CD4-positive, alpha-beta T cell treated with Interleukin-2 at 100 ng/mL for 4 hours (primary cell): Measurements from ENCODE around the gene SRGAP1.
"Not testable (repeated sequence)": the region's sequence is repeated elsewhere in the genome, so short reads cannot be mapped to it uniquely, and the experiment has no call there.

ENCODE experiments used
- DNase-seq: peaks from one replicate; pipeline ENCODE4 v3.0.0-alpha.2; 2020; ENCODE audit warnings: low spot score

The SRGAP1 gene

GRCh38 chr12:64053117-64053516 is 208.6 kb downstream of the SRGAP1 start:
- DNase-seq, result no peak

- no peak for DNase-seq
Measured at GRCh38 chr12:64054079-64054520, 209.6 kb downstream of the SRGAP1 start.

GRCh38 chr12:64056741-64057140 is 212.2 kb downstream of the SRGAP1 start:
- no peak for DNase-seq

DNA sequence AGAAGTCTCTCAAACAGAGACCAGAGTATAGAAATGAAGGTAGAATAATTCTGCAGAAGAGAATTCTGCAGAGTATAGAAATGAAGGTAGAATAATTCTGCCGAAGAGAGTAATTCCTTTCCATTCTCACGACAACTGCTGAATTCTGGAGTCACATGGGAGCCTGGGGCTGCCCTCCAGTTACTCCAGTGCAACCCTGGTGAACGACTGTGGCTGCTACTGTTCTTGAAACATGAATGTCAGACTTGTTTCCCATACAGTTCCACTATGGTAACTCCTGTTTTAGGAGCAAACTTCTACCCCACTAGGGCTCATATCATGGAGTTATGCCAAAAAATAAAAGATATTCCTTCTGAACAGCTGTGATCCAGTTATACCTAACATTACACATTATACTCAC is 213.2 kb downstream of the SRGAP1 start:
- DNase-seq, result no peak

DNA sequence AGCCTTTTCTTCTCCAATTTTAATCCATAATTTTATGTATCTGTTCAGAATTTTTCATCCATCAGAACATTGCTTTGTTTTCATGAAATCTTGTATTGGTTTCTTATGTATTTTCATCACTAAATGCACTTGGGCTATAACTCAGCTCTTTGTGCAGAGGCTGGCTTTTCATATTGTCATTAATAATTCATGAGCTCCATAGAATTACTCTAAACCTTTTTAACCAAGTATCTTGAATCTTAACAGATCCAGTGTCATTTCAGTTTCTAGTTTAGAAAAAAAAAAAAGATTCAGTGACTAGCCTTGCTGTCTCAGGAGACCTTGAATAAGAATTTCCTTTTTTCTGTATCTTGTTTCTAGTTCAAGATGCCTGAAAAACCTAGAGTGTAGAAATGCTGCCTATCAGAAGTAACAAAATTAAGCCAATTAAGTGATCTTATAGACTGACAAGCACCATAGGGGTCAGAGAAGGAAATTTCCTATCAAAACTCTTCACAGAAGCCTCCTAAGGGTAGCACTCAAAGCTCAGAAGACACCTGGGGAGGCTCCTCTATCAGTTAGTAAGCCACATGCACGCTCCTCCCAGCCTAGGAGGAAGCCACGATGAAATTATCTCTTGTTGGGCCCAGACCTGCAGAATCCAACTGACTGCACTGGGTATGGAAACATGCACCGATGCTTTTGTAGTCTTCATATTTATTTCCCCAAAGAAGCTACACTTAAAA is 214.2 kb downstream of the SRGAP1 start:
- no peak for DNase-seq

DNA sequence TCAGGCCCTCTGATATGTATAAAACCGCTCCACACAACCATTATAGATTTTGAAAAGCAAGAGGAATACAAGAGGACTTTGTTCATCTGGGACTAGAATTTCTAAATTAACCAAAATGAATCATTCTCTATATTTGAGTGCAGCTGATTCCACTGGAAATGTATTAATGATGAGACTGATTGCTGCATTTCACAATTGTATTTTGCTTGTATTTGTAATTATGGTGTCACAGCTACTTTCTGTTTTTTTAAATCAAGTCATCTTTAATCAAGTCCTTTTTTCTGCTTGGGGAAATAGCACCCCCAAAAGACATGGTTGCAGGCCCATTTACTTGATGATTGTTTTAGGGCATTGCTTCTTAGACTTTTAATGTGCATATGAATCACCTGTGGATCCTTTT is 215.2 kb downstream of the SRGAP1 start:
- no peak for DNase-seq

DNA sequence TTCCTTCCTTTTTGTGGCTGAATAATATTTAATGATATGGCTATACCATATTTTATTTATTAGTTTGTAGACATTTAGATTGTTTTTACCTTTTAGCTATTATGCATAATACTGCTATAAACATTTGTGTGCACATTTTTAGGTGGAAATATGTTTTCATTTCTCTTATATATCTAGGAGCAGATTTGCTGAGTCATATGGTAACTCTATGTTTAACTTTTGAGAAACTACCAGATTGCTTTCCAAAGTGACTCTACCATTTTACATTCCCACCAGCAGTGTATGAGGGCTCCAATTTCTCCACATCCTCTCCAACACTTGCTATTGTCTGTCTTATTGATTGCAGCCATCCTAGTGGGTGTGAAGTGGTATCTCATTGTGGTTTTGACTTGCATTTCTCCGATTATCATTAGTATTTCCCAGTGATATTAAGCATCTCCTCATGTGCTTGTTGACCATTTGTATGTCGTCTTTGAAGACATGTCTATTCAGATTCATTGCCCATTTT is 217.4 kb downstream of the SRGAP1 start:
- DNase-seq, result no peak

GRCh38 chr12:64063121-64063520 is 218.6 kb downstream of the SRGAP1 start:
- no peak for DNase-seq

- DNase-seq, result no peak
Measured at GRCh38 chr12:64064240-64064639, 219.7 kb downstream of the SRGAP1 start.

- DNase-seq, result no peak
Measured at GRCh38 chr12:64064706-64065105, 220.2 kb downstream of the SRGAP1 start.

- DNase-seq, result no peak
Measured at GRCh38 chr12:64065881-64066451, 221.5 kb downstream of the SRGAP1 start.

DNA sequence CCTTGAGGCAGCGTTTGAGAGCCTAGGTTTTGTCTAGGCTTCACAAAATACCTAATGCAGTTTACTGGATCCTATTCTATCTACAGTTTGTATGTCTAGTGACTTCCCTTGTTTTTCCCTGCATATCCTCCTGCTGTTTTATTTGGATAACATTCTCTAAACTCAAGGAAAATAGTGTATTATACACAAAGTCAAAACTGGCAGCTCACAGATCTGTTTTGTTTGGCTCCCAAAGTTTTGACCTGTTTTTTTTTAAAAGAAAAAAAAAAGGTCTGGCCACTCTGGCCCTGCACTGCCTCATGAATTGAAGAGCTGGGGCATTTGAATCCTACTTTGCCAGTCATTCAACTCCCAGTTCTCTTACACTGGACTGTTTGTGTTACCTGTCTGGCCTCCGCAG is 222.3 kb downstream of the SRGAP1 start:
- no peak for DNase-seq

DNA sequence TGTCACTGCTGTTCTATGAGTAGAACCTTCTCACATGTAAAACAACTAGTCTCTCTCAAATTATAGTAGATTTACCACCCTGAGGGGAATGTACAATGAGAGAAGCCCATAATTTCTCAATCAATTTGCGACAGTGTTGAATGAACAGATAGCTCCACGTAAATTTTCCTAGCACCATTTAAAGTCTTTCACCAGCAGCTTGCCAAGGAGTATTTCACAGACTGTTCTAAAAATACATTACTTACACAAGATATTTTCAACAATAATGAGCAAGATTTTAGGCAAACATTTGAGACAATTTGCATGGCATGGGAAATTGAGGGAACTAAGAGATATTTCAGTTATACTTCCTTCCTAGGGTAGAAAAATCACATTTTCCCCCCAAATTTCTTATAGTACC is 226.0 kb downstream of the SRGAP1 start:
- DNase-seq, result no peak

DNA sequence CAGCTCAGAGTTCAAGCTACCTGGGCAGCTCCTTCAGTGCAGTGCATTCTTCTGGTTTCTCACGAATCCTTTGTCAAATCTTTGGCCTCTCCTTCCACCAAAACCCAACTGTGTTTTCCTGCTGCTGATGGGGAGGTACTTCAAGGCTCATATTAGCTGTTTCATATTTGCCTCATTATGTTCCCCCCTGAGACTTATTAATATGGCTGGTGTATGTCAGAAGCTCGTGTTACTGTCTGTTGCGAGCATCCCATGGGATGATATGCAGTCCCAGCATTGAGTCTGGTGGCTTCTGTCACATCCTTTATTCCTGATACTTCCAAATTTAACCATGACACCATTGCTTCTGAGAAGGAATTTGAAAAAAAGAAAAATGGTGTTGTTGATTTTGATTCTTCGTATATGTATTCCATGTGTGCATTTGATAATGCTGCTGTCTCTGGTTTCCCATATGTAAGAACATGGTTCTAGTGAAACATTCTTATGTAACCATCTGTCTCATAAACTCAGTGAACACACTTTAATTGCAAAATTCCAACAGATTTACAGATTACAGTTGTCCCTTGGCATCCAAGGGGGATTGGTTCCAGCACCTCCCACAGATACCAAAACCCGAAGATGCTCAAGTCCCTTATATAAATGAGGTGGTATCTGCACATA is 228.5 kb downstream of the SRGAP1 start:
- DNase-seq, result no peak

DNA sequence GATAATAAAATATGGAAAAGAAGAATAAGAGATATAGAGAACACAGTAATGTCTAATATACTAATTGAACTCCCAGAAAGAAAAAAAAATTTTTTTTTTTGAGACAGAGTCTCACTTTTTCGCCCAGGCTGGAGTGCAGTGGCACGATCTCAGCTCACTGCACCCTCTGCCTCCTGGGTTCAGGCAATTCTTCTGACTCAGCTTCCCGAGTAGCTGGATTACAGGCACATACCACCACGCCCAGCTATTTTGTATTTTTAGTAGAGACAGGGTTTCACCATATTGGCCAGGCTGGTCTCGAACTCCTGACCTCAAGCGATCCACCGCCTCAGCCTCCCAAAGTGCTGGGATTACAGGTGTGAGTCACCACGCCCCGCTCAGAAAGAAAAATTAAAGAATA is 232.1 kb downstream of the SRGAP1 start:
- not testable (repeated sequence) for DNase-seq

GRCh38 chr12:64077922-64078321 is 233.4 kb downstream of the SRGAP1 start:
- no peak for DNase-seq

DNA sequence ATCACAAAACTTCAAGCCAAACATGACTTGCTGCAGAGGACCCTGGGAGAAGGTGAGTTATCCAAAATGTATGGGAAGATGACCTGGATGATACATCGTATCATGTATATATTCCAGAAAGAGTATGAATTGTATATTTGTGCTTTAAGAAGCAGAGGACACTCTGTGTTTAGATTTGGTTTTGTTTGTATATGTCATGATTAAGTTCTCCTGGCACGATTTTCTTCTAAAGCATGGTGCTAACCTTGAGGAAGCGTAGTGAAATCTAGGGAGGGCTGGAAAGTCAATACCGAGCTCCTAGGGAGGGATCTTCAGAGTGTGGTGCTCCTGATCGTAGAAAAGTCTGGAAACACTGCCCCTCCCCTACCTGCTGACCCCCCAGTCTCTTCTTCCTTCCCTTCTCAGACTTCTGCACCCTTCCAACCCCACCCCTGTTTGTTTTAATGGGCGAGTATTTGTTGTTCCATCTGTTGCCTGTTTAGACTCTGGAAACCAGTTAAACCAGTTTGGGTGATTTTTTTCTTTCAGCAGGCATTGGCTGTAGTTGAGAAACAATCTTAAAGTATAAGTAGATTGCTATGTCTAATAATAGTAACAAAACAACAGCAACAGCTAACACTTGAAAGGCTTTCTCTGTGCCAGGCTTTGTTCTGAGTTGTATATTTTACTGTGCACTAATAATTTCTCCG is 236.0 kb downstream of the SRGAP1 start:
- no peak for DNase-seq

DNA sequence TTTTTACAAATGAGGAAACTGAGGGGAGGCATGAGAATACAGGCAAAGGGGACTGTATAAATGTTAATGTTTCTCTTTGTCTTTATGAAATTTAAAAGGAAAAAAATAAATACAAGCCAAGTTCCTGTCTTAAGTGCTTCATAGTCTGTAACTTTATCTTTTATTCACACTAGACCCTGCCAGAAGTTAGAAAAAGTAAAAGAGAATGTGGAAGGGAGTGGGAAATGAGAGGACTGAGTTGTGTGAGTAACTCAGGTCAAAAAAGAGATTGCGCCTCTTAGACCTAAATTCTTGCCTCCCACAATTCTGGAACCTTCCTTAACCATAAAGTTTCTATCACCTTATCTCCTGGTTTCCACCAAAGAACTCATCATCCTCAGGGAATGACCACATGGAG is 236.5 kb downstream of the SRGAP1 start:
- DNase-seq, result no peak

GRCh38 chr12:64082116-64082515 is 237.6 kb downstream of the SRGAP1 start:
- DNase-seq, result no peak

- no peak for DNase-seq
Measured at GRCh38 chr12:64082866-64083268, 238.4 kb downstream of the SRGAP1 start.

GRCh38 chr12:64083285-64084210 is 239.0 kb downstream of the SRGAP1 start:
- DNase-seq, result no peak

GRCh38 chr12:64085154-64085553 is 240.7 kb downstream of the SRGAP1 start:
- DNase-seq, result no peak
